Uterus (tissue), 2 donors: Measurements from ENCODE around the gene SMAP2.

Source experiments
- CTCF ChIP-seq, 4 experiments: fragments of 200-600 bp in 2 of 4; fragments of 450-650 bp in 2 of 4; sonication (generic) in 2 of 4; IDR thresholded peaks; one replicate each; pipeline ENCODE4 v1.5.1; 2016 to 2019; ENCODE audit warnings: antibody characterized with exemption in 4 of 4, mild to moderate bottlenecking in 2 of 4, moderate library complexity in 1 of 4
- POLR2A ChIP-seq, 2 donors: fragments of 450-650 bp; IDR thresholded peaks; one replicate each; pipeline ENCODE4 v1.6.1; 2016; ENCODE audit warnings: antibody characterized with exemption in 2 of 2, mild to moderate bottlenecking in 1 of 2, moderate library complexity in 1 of 2

DNA sequence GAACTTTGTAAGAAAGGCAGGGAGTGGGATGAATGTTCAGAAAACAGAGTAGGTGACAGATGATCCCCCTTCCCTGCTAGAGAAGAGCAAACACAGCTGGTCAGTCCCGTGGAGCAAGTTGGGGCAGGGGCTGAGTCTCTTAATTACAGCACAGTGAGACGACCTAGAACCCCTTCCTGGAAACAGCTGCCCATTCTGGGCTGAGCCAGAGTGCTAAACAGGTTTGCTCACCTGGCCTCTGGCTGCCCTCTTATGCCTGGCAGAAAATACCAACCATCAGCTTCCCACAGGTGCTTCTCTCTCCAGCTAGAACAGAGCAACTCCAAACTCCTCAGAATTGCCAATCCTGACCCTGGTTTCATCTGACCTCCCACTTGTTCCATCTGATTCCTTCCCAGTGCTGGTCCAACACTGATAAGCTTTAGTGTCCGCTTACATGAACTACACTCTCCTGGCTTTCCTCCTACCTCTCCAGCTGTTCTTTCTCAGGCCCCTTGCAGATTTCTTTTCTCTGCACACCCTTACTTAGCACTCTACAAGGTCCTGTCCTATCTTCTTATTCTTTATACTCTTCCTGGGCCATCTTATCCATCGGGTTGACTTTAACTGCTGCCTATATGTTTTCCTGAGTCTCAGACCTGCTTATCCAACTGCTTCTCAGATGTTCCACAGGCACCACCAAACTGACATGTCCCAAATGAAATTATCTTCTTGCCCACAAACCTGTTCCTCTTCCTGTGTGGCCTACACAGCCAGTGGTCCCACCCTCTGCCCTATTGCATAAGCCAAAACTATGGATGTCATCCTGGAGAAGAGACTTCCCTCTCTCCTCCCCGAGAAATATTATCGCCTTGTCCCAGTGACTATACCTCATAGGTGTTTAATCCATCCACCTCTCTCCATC, 33.9 kb upstream of the SMAP2 start:
- TF ChIP-seq CTCF (IDR thresholded peaks at IDR 0.05) (no peak), POLR2A (IDR thresholded peaks at IDR 0.05) (no peak)
